ENCODE measurements around the gene NBEA. TPM values are rescaled to one million over a fixed set of nuclear protein-coding genes. Genes with fewer than 3 reads are reported as not detected.

The NBEA gene, protein sequence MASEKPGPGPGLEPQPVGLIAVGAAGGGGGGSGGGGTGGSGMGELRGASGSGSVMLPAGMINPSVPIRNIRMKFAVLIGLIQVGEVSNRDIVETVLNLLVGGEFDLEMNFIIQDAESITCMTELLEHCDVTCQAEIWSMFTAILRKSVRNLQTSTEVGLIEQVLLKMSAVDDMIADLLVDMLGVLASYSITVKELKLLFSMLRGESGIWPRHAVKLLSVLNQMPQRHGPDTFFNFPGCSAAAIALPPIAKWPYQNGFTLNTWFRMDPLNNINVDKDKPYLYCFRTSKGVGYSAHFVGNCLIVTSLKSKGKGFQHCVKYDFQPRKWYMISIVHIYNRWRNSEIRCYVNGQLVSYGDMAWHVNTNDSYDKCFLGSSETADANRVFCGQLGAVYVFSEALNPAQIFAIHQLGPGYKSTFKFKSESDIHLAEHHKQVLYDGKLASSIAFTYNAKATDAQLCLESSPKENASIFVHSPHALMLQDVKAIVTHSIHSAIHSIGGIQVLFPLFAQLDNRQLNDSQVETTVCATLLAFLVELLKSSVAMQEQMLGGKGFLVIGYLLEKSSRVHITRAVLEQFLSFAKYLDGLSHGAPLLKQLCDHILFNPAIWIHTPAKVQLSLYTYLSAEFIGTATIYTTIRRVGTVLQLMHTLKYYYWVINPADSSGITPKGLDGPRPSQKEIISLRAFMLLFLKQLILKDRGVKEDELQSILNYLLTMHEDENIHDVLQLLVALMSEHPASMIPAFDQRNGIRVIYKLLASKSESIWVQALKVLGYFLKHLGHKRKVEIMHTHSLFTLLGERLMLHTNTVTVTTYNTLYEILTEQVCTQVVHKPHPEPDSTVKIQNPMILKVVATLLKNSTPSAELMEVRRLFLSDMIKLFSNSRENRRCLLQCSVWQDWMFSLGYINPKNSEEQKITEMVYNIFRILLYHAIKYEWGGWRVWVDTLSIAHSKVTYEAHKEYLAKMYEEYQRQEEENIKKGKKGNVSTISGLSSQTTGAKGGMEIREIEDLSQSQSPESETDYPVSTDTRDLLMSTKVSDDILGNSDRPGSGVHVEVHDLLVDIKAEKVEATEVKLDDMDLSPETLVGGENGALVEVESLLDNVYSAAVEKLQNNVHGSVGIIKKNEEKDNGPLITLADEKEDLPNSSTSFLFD (N-terminal part only)
- 1.5 to 2.3 TPM (median 2.0 TPM) in 5 replicates for total RNA-seq (2022; extraction: Qiagen RNA extraction; ENCODE audit: low read depth)

GRCh38 chr13:34941835-34942731, at the start of gene NBEA:
TSS of gene NBEA (plus strand) at chr13:34942270. CDS start at chr13:34942821, 551 bp downstream.

DNA sequence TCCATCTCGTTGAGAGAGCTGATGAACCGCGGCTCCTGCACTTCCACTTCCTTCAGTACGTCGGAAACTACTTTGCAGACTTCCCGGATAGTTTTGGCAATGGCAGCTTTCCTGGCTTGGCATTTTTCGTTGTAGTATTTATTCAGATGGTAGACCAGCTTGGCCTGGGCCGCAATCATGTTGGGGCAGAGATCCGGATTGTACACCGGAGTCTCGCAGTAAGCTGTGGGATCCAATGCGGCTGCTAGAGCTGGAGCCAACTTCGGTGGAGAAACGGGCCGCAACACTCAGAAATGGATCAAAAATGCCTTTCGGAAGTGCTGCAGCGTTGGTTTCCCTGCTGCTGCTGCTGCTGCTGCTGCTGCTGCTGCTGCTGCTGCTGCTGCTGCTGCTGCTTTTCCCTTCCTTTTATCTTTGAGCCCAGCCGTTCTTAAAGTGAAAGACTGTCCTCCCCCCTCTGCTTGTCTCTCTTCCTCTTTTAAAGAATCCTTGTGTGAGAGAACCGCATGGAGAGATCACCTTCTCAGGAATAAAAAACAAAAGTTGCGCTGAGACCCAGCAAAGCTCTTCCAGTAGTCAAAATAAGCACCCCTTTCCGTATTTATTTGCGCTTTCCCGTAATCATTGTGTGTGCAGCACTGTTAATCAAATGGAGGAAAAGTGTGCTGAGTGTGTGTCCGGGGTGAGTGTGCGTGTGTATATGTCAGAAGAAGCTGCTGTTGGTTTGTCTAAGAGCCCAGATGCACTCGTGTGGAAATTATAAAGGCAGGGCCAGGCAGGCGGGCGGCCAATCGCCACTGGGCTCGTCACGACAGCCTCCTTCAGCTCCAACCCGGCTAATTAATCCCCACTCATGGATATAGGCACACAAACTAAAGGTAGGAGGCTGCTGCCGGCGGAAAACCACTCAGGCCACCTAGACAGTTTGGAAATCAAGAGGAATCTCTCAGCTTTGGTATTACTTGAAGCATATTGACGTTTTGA, 534.2 kb downstream of the NBEA start, which contains the start of gene MAB21L1:
Gene MAB21L1, minus strand, starts transcription at position 730 of the 984 bp plus-strand sequence. Its CDS starts 551 bp downstream, at position 179.

Measured in A549 treated with GW870086 at 1 μM for 4 hours (cell line).